Measurements from ENCODE around the gene DDT. TPM values are rescaled to one million over a fixed set of nuclear protein-coding genes. Genes with fewer than 3 reads are reported as not detected.
"Not testable (repeated sequence)": the region's sequence is repeated elsewhere in the genome, so short reads cannot be mapped to it uniquely, and the experiment has no call there.

The DDT gene
- total RNA-seq, 1 donor = 45.8 TPM

- Histone ChIP-seq H3K4me3 (ENCODE audit: low read length) (no peak overlapping the region), H3K4me1 (ENCODE audit: insufficient read depth, low read length) (no peaks in the 10 kb centered on the region), H3K9me3 (ENCODE audit: low read depth, low read length) (no peaks in the 10 kb centered on the region), H3K27me3 (ENCODE audit: insufficient read depth, low read length) (no peaks in the 10 kb centered on the region)
Measured at GRCh38 chr22:24002272-24002671, 28.0 kb upstream of the DDT start.

GRCh38 chr22:24001314-24001713 lies 27.1 kb upstream of the DDT start:
- no peaks in the 10 kb centered on the region for H3K4me1 ChIP-seq (ENCODE audit: insufficient read depth, low read length)
- no peaks in the 10 kb centered on the region for H3K9me3 ChIP-seq (ENCODE audit: low read depth, low read length)
- no peaks in the 10 kb centered on the region for H3K27me3 ChIP-seq (ENCODE audit: insufficient read depth, low read length)

GRCh38 chr22:23999779-24000178 lies 25.5 kb upstream of the DDT start:
- H3K4me1 ChIP-seq (ENCODE audit: insufficient read depth, low read length); H3K4me3 ChIP-seq (ENCODE audit: low read length); H3K27me3 ChIP-seq (ENCODE audit: insufficient read depth, low read length); H3K9me3 ChIP-seq (ENCODE audit: low read depth, low read length): not testable (repeated sequence)

More at GRCh38 chr22:24001314-24001713, 27.1 kb upstream of the DDT start:
- H3K4me3 ChIP-seq (ENCODE audit: low read length) = no peak overlapping the region

- Histone ChIP-seq H3K4me3 (ENCODE audit: low read length) (no peak overlapping the region), H3K27me3 (ENCODE audit: insufficient read depth, low read length) (no peaks in the 10 kb centered on the region), H3K4me1 (ENCODE audit: insufficient read depth, low read length) (no peaks in the 10 kb centered on the region), H3K9me3 (ENCODE audit: low read depth, low read length) (no peaks in the 10 kb centered on the region)
Measured at GRCh38 chr22:23997092-23997491, 22.9 kb upstream of the DDT start.

- H3K9me3 ChIP-seq (ENCODE audit: low read depth, low read length); H3K27me3 ChIP-seq (ENCODE audit: insufficient read depth, low read length); H3K4me1 ChIP-seq (ENCODE audit: insufficient read depth, low read length); H3K4me3 ChIP-seq (ENCODE audit: low read length): not testable (repeated sequence)
Measured at GRCh38 chr22:23993581-23994177, 19.4 kb upstream of the DDT start.

- H3K9me3 ChIP-seq (ENCODE audit: low read depth, low read length); H3K27me3 ChIP-seq (ENCODE audit: insufficient read depth, low read length); H3K4me3 ChIP-seq (ENCODE audit: low read length); H3K4me1 ChIP-seq (ENCODE audit: insufficient read depth, low read length): not testable (repeated sequence)
Measured at GRCh38 chr22:23993080-23993479, 18.8 kb upstream of the DDT start.

GRCh38 chr22:23989583-23990244 lies 15.5 kb upstream of the DDT start:
- not testable (repeated sequence) for H3K4me1 ChIP-seq (ENCODE audit: insufficient read depth, low read length); H3K4me3 ChIP-seq (ENCODE audit: low read length); H3K9me3 ChIP-seq (ENCODE audit: low read depth, low read length); H3K27me3 ChIP-seq (ENCODE audit: insufficient read depth, low read length)

- H3K9me3 ChIP-seq (ENCODE audit: low read depth, low read length); H3K4me3 ChIP-seq (ENCODE audit: low read length); H3K27me3 ChIP-seq (ENCODE audit: insufficient read depth, low read length); H3K4me1 ChIP-seq (ENCODE audit: insufficient read depth, low read length): not testable (repeated sequence)
Measured at GRCh38 chr22:23986538-23987178, 12.4 kb upstream of the DDT start.

- not testable (repeated sequence) for H3K27me3 ChIP-seq (ENCODE audit: insufficient read depth, low read length); H3K4me1 ChIP-seq (ENCODE audit: insufficient read depth, low read length); H3K9me3 ChIP-seq (ENCODE audit: low read depth, low read length); H3K4me3 ChIP-seq (ENCODE audit: low read length)
Measured at GRCh38 chr22:23986089-23986488, 11.8 kb upstream of the DDT start.

- H3K4me3 ChIP-seq (ENCODE audit: low read length) = no peak overlapping the region
- no peaks in the 10 kb centered on the region for H3K27me3 ChIP-seq (ENCODE audit: insufficient read depth, low read length)
- no peaks in the 10 kb centered on the region for H3K9me3 ChIP-seq (ENCODE audit: low read depth, low read length)
- H3K4me1 ChIP-seq (ENCODE audit: insufficient read depth, low read length) = no peaks in the 10 kb centered on the region
Measured at GRCh38 chr22:23984430-23984829, 10.2 kb upstream of the DDT start.

- not testable (repeated sequence) for H3K4me3 ChIP-seq (ENCODE audit: low read length); H3K9me3 ChIP-seq (ENCODE audit: low read depth, low read length); H3K27me3 ChIP-seq (ENCODE audit: insufficient read depth, low read length); H3K4me1 ChIP-seq (ENCODE audit: insufficient read depth, low read length)
Measured at GRCh38 chr22:23980567-23980966, 6.3 kb upstream of the DDT start.

- H3K4me1 ChIP-seq (ENCODE audit: insufficient read depth, low read length); H3K4me3 ChIP-seq (ENCODE audit: low read length); H3K27me3 ChIP-seq (ENCODE audit: insufficient read depth, low read length); H3K9me3 ChIP-seq (ENCODE audit: low read depth, low read length): not testable (repeated sequence)
Measured at GRCh38 chr22:23979557-23980240, 5.5 kb upstream of the DDT start, which contains the start of gene GSTT2. GSTT2 (plus strand) TSS chr22:23980134.

GRCh38 chr22:23977304-23977703 lies 3.1 kb upstream of the DDT start:
- not testable (repeated sequence) for H3K4me1 ChIP-seq (ENCODE audit: insufficient read depth, low read length); H3K4me3 ChIP-seq (ENCODE audit: low read length); H3K9me3 ChIP-seq (ENCODE audit: low read depth, low read length); H3K27me3 ChIP-seq (ENCODE audit: insufficient read depth, low read length)

- not testable (repeated sequence) for H3K4me1 ChIP-seq (ENCODE audit: insufficient read depth, low read length); H3K27me3 ChIP-seq (ENCODE audit: insufficient read depth, low read length)
Measured at GRCh38 chr22:23974836-23975352, 653 bp upstream of the DDT start.

GRCh38 chr22:23971927-23972326 lies 2.3 kb downstream of the DDT start:
- H3K4me1 ChIP-seq (ENCODE audit: insufficient read depth, low read length) = not testable (repeated sequence)

More at GRCh38 chr22:23974836-23975352, 653 bp upstream of the DDT start:
- not testable (repeated sequence) for H3K4me3 ChIP-seq (ENCODE audit: low read length); H3K9me3 ChIP-seq (ENCODE audit: low read depth, low read length)

More at GRCh38 chr22:23971927-23972326, 2.3 kb downstream of the DDT start:
- not testable (repeated sequence) for H3K27me3 ChIP-seq (ENCODE audit: insufficient read depth, low read length); H3K4me3 ChIP-seq (ENCODE audit: low read length); H3K9me3 ChIP-seq (ENCODE audit: low read depth, low read length)

Measured in mononuclear cell (primary cell).